Calu3 (cell line): ENCODE results near the gene ARMC12. TPM values are rescaled to one million over a fixed set of nuclear protein-coding genes. Genes with fewer than 3 reads are reported as not detected.
A peak's percentile ranks its signal among the peaks of the same experiment; 100 is the strongest.

Source experiments
- BruUV-seq: library from RNA; stranded (reverse); fragments of 400-500 nt; replicated peaks from 2 replicates; lab custom pipeline; 2021; lab: Mats Ljungman, UMichigan
- CTCF ChIA-PET: fragments of 300-600 bp; sonication (Branson Sonifier 250); formaldehyde crosslinking; loops from one replicate; lab custom pipeline; 2022; ENCODE audit warnings: antibody characterized with exemption; lab: Charles Lee
- DNase-seq: peaks from one replicate; pipeline ENCODE4 v3.0.0; 2022
- H3K27ac Mint-ChIP-seq: one replicate; pipeline ENCODE4 v1.8.0; 2022; ENCODE audit warnings: mixed read lengths; ENCODE audit not compliant: unreplicated experiment
- H3K27me3 Mint-ChIP-seq: one replicate; pipeline ENCODE4 v1.8.0; 2022; ENCODE audit warnings: mixed read lengths; ENCODE audit not compliant: unreplicated experiment
- H3K36me3 Mint-ChIP-seq: one replicate; pipeline ENCODE4 v1.8.0; 2022; ENCODE audit warnings: mild to moderate bottlenecking, moderate library complexity, mixed read lengths; ENCODE audit not compliant: insufficient read depth, unreplicated experiment
- H3K4me1 Mint-ChIP-seq: one replicate; pipeline ENCODE4 v1.8.0; 2022; ENCODE audit warnings: mild to moderate bottlenecking, low read depth, mixed read lengths; ENCODE audit not compliant: unreplicated experiment
- H3K4me3 Mint-ChIP-seq: one replicate; pipeline ENCODE4 v1.8.0; 2022; ENCODE audit warnings: mild to moderate bottlenecking, low read depth, moderate library complexity, mixed read lengths; ENCODE audit not compliant: unreplicated experiment
- H3K9me3 Mint-ChIP-seq: one replicate; pipeline ENCODE4 v1.8.0; 2022; ENCODE audit warnings: low read depth, mixed read lengths; ENCODE audit not compliant: unreplicated experiment
- CTCF ChIP-seq: fragments of 200-600 bp; IDR thresholded peaks from one replicate; pipeline ENCODE4 v1.8.0; 2022; ENCODE audit warnings: antibody characterized with exemption; ENCODE audit not compliant: unreplicated experiment
- intact Hi-C: fragments of 100-400 bp; cut with micrococcal nuclease; formaldehyde crosslinking; loops from one replicate; pipeline ENCODE4 v1.10.0; 2022; ENCODE audit not compliant: unreplicated experiment
- total RNA-seq: library from RNA; stranded (reverse); gene quantifications from 2 replicates; pipeline ENCODE4 v1.2.3, GENCODE V29; 2022

ARMC12 gene
- total RNA-seq, 1 experiment from 2014 or later = not detected

GRCh38 chr6:35727935-35728682, 8.7 kb upstream of the ARMC12 start:
- no peak for TF ChIP-seq CTCF
- CTCF ChIA-PET = interaction anchor here (1.4 to 1.8 kb wide), 3 partner anchors 8 to 140 kb away, joined by 3 to 10 read pairs (median 3); no protein-coding TSS in a partner anchor
- peak overlapping the region; percentile 64 for H3K4me3 Mint-ChIP-seq
- no peak overlapping the region for H3K27ac Mint-ChIP-seq
- intact Hi-C loops = no loop called here
- no TSS peak for BruUV-seq
- no peaks in the 10 kb centered on the region for H3K9me3 Mint-ChIP-seq
- peaks cover 22% of the 10 kb centered on the region for H3K36me3 Mint-ChIP-seq
- peak; percentile 77 for DNase-seq
- peaks cover 55% of the 10 kb centered on the region for H3K4me1 Mint-ChIP-seq
- no peaks in the 10 kb centered on the region for H3K27me3 Mint-ChIP-seq

GRCh38 chr6:35728683-35729678, 7.9 kb upstream of the ARMC12 start:
- peak overlapping the region; percentile 9 for H3K27ac Mint-ChIP-seq
- TF ChIP-seq CTCF = no peak
- peak; percentile 25 for DNase-seq

GRCh38 chr6:35729722-35730121, 7.1 kb upstream of the ARMC12 start:
- CTCF ChIA-PET = no interaction called here
- Mint-ChIP-seq H3K36me3 (peaks cover 22% of the 10 kb centered on the region), H3K9me3 (no peaks in the 10 kb centered on the region), H3K27ac (no peak overlapping the region), H3K4me3 (no peak overlapping the region), H3K4me1 (peaks cover 43% of the 10 kb centered on the region), H3K27me3 (no peaks in the 10 kb centered on the region)
- DNase-seq = no peak
- no peak for TF ChIP-seq CTCF
- intact Hi-C loops = no loop called here
- BruUV-seq = no TSS peak

More at GRCh38 chr6:35728683-35729678, 7.9 kb upstream of the ARMC12 start:
- Mint-ChIP-seq H3K4me1 (peaks cover 49% of the 10 kb centered on the region), H3K27me3 (no peaks in the 10 kb centered on the region), H3K4me3 (peak overlapping the region; percentile 64), H3K9me3 (no peaks in the 10 kb centered on the region), H3K36me3 (peaks cover 22% of the 10 kb centered on the region)
- intact Hi-C loops = no loop called here
- no TSS peak for BruUV-seq
- CTCF ChIA-PET = interaction anchor here (1.4 to 1.8 kb wide), 2 partner anchors 7 to 141 kb away, joined by 3 to 10 read pairs; no protein-coding TSS in a partner anchor

GRCh38 chr6:35730745-35731413, 6.0 kb upstream of the ARMC12 start:
- DNase-seq = no peak
- Mint-ChIP-seq H3K27me3 (no peaks in the 10 kb centered on the region), H3K36me3 (peaks cover 22% of the 10 kb centered on the region), H3K4me1 (peaks cover 35% of the 10 kb centered on the region), H3K9me3 (no peaks in the 10 kb centered on the region), H3K4me3 (peak overlapping the region; percentile 81), H3K27ac (no peak overlapping the region)
- CTCF ChIA-PET = no interaction called here
- TF ChIP-seq CTCF = no peak
- intact Hi-C loops = no loop called here
- no TSS peak for BruUV-seq
